GM10248 (cell line): ENCODE measurements around the gene FAM200C.

Experiments
- CTCF ChIA-PET: fragments of 300-600 bp; sonication (Branson Sonifier 250); formaldehyde crosslinking; extraction: SDS; loops from one replicate; lab custom pipeline; 2021; ENCODE audit warnings: antibody characterized with exemption; lab: Yijun Ruan, JAX
- POLR2A ChIA-PET: fragments of 350-650 bp; sonication (Branson Sonifier 250); formaldehyde crosslinking; extraction: SDS; loops from one replicate; lab custom pipeline; 2020; ENCODE audit warnings: antibody characterized with exemption; lab: Yijun Ruan, JAX
- DNase-seq: peaks from one replicate; pipeline ENCODE4 v3.0.0; 2012; ENCODE audit errors: extremely low spot score
- TF ChIP-seq, protein P1 (sequence below): IDR thresholded peaks from 2 replicates; pipeline ENCODE4 v1.5.1; 2012; ENCODE audit warnings: mild to moderate bottlenecking, low read depth; ENCODE audit errors: extremely low read depth, missing control alignments, control extremely low read depth

FAM200C gene

DNA sequence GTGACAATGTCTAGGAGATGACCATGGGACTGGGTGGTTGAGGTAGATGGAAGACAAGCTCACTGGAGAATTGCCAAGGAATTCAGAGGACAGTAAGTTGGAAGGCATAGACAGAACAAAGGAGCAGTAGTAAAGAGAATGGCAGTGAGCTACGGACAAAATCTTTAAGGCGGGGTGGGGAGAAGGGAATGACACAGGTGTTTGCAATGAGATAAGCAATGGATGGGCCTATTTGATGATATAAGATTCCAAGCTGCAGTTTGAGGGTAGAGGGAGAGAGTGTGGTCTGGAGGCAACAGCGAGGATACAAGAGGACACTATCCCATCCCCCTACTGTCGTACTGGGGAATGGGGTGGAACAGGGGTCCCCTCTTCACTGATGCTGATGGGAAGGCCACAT lies 36.2 kb upstream of the FAM200C start:
- POLR2A ChIA-PET, result no interaction called here

DNA sequence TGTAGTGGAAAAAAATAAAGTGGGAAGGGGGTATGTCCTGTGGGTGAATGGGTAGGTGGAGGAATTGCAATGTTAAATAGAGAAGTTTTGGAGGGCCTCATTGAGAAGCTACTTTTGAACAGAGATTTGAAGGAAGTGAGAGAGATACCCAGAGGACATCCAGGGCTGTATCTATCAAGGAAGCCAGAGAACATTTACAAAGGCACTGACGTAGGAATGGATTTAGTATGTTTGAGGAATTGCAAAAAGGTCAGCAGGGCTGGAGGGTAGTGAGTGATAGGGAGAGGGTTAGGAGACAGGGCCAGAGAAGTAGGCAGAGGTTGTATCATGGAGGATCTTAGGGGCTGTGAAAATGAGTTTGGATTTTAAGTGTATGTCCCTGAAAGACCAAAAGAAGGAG lies 35.7 kb upstream of the FAM200C start:
- CTCF ChIA-PET, result interaction anchor here (0.8 to 1.4 kb wide), 10 partner anchors 11 to 74 kb away, joined by 3 to 8 read pairs (median 4); no protein-coding TSS in a partner anchor
- POLR2A ChIA-PET, result interaction anchor here (0.8 kb wide), 1 partner anchor 29 kb away, joined by 3 read pairs; no protein-coding TSS in a partner anchor
- TF ChIP-seq, protein P1, sequence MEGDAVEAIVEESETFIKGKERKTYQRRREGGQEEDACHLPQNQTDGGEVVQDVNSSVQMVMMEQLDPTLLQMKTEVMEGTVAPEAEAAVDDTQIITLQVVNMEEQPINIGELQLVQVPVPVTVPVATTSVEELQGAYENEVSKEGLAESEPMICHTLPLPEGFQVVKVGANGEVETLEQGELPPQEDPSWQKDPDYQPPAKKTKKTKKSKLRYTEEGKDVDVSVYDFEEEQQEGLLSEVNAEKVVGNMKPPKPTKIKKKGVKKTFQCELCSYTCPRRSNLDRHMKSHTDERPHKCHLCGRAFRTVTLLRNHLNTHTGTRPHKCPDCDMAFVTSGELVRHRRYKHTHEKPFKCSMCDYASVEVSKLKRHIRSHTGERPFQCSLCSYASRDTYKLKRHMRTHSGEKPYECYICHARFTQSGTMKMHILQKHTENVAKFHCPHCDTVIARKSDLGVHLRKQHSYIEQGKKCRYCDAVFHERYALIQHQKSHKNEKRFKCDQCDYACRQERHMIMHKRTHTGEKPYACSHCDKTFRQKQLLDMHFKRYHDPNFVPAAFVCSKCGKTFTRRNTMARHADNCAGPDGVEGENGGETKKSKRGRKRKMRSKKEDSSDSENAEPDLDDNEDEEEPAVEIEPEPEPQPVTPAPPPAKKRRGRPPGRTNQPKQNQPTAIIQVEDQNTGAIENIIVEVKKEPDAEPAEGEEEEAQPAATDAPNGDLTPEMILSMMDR, result no peak
- no peak for DNase-seq

More for the DNA sequence above, 36.2 kb upstream of the FAM200C start:
- TF ChIP-seq, protein P1, result no peak
- DNase-seq, result no peak
- CTCF ChIA-PET, result interaction anchor here (0.8 to 1.4 kb wide), 10 partner anchors 11 to 74 kb away, joined by 3 to 8 read pairs (median 4); no protein-coding TSS in a partner anchor

GRCh38 chr5:160434022-160434531 lies 34.2 kb upstream of the FAM200C start:
- ChIA-PET CTCF (interaction anchor here (1.2 to 1.8 kb wide), 3 partner anchors 9 to 34 kb away, joined by 3 to 6 read pairs (median 5); no protein-coding TSS in a partner anchor), POLR2A (no interaction called here)
- peak; percentile 82 for DNase-seq
- TF ChIP-seq, protein P1, result no peak

- TF ChIP-seq, protein P1, result no peak
- ChIA-PET CTCF (interaction anchor here (0.7 to 1.8 kb wide), 4 partner anchors 8 to 13 kb away, joined by 3 to 6 read pairs (median 3); no protein-coding TSS in a partner anchor), POLR2A (interaction anchor here (0.5 kb wide), 1 partner anchor 10 kb away, joined by 7 read pairs; no protein-coding TSS in a partner anchor)
- no peak for DNase-seq
Observed at GRCh38 chr5:160432787-160433186, 32.9 kb upstream of the FAM200C start.

- CTCF ChIA-PET, result interaction anchor here (0.7 to 1.0 kb wide), 2 partner anchors 9 to 13 kb away, joined by 3 read pairs; no protein-coding TSS in a partner anchor
- no peak for DNase-seq
- TF ChIP-seq, protein P1, result no peak
- POLR2A ChIA-PET, result interaction anchor here (0.5 kb wide), 1 partner anchor 10 kb away, joined by 7 read pairs; no protein-coding TSS in a partner anchor
Observed at GRCh38 chr5:160432196-160432595, 32.3 kb upstream of the FAM200C start.

DNA sequence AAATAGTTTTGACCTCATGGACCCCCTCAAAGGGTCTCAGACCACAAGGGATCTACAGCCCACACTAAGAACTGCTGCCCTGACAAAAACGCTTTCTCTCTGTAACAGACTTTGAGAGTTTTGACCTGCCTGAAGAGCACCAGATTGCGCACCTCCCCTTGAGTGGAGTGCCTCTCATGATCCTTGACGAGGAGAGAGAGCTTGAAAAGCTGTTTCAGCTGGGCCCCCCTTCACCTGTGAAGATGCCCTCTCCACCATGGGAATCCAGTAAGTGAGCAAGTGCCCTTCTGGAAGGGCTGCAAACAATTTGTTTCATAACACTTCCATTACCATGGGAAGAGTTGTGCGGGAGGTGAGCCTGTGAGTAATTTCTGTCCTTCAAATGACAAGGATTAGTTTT lies 27.8 kb upstream of the FAM200C start:
- POLR2A ChIA-PET, result no interaction called here
- CTCF ChIA-PET, result interaction anchor here (1.4 to 16.2 kb wide), 2 partner anchors 9 to 13 kb away, joined by 3 to 232 read pairs; partner anchors contain the start of gene SLU7
- DNase-seq, result no peak
- TF ChIP-seq, protein P1, result no peak
